SKM-1 treated with dmso at 0.1 percent for 144 hours (cell line): ENCODE results near the gene PPWD1.
"Not testable (repeated sequence)": the region's sequence is repeated elsewhere in the genome, so short reads cannot be mapped to it uniquely, and the experiment has no call there.

Experiments
- DNase-seq: peaks from one replicate; lab custom pipeline; 2025; ENCODE audit not compliant: unreplicated experiment; lab: John Stamatoyannopoulos, UW

Gene PPWD1

DNA sequence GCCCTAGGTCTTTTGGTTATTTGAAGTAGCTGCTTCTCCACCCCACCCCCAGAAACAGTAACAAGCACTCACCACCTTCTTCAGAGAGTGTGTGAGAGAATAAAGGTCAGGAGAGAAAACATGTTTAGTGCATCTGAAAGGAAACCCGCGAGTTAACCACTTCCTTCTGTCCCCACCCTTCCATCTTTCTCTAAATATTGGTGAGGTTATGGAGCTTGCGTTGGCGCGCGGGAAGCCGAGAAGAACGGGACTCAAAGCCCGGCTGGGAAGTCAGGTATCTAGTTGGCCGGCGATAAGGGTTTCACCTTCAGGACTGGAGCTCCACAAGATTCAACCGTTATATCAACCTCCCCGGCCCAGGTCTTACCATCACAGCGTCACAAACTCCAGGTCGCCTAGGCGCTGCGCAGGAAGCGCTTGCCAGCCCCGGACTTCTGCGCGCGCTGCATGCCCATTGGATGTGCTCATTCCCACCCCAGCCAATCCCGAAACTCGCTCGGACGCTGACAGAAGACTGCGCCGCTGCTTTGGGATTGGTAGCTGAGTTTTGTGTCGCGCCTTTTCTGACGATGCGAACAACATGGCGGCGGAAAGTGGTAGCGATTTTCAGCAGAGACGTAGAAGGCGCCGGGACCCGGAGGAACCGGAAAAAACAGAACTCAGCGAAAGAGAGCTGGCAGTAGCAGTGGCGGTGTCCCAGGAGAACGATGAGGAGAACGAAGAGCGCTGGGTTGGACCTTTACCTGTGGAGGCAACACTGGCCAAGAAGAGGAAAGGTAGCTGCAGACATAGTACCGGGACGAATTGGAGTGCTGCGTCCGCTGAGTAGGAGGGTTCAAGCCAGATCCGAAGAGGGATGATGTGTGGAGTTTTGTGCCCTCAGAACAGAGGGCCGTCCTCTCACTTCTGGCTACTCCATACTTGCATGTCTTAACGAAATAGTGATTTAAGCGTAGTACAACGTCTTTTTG lies at the start of gene PPWD1, which contains the start of gene CENPK:
Gene PPWD1, plus strand, starts transcription at position 566 of the 971 bp plus-strand sequence. Its CDS starts 15 bp downstream, at position 581.
Gene CENPK, minus strand, starts transcription at position 438 of the 971 bp plus-strand sequence. CDS start 8,261 bp downstream, outside the sequence.
- DNase-seq = peak; percentile 89

GRCh38 chr5:65525726-65526125 lies 37.4 kb upstream of the PPWD1 start:
- no peak for DNase-seq

DNA sequence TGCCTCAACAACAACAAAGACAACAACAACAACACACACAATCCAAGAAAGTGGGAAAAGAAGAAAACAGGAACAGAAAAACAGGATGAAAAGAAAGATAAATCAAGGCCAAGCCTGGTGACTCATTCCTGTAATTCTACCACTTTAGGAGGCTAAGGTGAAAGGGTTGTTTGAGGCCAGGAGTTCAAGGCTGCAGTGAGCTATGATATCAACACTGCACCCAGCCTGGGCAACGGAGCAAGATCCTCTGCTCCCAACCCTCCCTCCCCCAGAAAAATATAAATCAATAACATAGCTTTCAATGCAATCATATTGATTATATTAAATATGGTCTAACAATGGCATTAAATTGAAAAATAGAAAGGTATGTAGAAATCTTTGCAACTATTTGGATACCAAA lies 32.2 kb upstream of the PPWD1 start:
- DNase-seq = no peak

DNA sequence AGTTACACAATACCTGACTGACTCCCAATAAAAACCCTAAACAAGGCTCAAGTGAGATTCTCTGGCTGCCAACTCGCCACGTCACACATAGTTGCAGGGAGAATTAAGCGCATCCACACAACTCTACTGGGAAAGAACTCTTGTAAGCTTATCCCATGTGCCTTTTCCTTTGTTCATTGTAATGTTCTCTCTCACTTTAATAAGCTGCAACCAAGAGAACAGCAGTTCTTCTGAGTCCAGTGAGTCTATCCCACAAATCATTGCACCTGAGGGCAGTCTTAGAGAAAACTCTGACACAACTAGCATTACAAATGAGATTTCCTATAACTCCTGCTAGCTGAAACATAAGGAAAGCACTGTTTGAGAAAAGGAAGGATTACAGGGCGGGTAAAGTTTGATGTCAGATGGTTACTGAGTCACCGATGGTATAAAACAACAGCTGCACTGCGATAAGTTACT lies 27.5 kb upstream of the PPWD1 start:
- no peak for DNase-seq

GRCh38 chr5:65539827-65540226 lies 23.3 kb upstream of the PPWD1 start:
- DNase-seq = no peak

DNA sequence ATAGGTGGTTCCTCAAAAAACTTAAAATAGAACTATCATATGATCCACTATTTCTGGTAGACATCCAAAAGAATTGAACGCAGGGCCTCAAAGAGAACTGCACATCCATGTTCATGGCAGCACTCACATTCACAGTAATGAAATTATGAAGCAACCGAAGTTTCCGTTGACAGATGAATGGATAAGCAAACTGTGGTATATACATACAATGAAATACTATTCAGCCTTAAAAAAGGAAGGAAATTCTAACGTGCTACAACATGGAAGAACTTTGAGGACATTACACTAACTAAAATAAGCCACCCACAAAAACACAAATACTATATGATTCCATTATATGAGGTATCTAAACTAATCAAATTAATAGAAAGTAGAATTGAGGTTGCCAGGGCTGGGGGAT lies 18.6 kb upstream of the PPWD1 start:
- no peak for DNase-seq

DNA sequence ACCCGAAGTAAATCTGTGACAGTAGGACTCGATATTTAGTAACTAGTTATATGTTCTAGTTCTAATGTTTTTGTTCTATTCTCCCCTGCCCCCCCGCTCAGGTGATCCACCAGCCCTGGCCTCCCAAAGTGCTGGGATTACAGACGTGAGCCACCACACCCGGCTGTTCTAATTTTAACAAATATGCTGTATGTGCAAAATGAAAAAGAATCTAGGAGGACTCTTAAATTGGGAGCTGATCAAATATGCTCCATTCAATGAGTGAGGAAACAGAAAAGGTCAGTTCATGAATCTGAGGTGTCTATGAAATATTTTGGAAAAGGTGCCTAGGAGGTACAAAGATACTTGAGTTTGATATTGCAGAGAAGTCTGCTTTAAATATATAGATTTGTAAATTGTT lies 17.0 kb upstream of the PPWD1 start:
- DNase-seq = no peak

- DNase-seq = no peak
These were observed 14.8 kb upstream of the PPWD1 start for GRCh38 chr5:65548281-65548680.

DNA sequence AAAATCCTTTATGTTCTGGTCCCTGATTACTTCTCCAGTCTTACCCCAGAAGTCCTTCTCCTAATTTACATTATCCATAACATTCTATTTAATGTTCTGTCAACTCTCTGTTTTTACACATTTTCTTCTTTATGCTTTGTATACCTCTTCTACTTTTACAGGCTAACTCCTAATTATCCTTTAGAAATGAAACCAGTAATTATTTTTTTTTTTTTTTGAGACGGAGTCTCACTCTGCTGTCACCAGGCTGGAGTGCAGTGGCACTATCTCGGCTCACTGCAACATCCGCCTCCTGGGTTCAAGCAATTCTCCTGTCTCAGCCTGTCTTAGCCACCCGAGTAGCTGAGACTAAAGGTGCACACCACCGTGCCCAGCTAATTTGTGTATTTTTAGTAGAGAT lies 9.2 kb upstream of the PPWD1 start:
- DNase-seq = no peak

DNA sequence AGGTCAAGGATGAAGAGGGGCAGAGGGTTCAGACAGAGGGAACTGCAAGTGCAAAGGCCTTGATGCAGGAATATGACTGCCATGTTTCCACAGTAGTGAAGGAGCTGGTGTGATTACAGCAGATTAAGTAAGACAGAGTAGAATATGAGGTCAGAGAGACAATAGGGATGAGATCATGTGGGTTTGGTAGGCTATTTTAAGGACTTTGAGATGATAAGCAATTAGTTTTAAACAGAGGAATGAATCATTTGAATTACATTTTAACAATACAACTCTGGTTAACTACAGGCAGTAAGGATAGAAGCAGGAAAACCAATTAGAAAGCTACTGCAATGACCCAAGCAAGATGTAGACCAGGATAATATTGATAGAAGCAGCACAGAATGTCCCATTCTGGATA lies 7.8 kb upstream of the PPWD1 start:
- no peak for DNase-seq

DNA sequence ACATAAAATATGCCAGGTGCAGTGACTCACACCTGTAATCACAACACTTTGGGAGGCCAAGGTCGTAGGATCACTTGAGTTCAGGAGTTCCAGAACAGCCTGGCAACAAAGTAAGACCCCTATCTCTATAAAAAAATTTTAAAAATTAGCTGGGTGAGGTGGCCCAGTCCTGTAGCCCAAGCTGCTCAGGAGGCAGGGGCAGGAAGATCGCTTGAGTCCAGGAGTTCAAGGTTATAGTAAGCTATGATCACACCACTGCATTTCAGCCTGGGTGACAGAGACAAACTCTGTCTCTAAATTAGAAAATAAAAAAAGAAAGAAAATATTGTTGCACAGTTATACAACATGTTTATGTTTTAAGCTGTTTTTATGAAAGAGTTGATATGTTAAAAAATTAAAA lies 6.9 kb upstream of the PPWD1 start:
- no peak for DNase-seq

DNA sequence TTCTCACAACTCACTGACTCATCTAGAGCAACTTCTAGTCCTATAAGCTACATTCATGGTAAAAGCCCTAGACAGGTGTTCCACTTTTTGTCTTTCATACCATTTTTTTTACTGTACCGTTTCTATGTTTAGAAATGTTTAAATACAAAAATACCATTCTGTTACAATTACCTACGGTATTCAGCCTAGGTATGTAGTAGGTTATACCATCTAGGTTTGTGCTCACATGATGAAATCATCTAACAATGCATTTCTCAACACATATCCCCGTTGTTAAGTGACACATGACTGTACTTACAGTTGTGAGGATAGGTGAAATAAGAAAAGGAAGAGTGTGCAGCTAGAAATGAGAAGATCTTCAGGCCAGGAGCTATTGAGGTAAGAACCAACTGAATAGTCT lies 6.4 kb upstream of the PPWD1 start:
- no peak for DNase-seq

DNA sequence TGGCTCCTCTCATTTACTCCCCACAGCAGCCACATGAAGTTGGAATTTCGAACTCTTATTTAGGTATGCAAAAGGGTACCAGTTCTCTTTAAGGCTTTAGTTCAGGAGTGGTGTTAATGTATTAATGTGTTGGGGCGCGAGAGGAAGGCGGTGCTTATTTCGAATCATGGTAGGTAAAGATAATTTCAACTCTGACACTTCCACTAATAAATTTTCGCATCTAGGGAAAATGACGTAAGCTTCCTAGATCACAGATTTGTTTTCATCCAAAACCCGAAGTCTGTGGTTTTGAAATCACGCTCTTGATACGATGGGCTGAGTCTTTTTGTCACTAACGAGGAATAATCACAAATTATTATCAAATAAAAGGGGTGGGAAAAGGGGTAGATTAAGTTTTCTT lies 681 bp downstream of the PPWD1 start:
- DNase-seq = no peak

GRCh38 chr5:65566505-65566904 lies 3.4 kb downstream of the PPWD1 start:
- DNase-seq = no peak

DNA sequence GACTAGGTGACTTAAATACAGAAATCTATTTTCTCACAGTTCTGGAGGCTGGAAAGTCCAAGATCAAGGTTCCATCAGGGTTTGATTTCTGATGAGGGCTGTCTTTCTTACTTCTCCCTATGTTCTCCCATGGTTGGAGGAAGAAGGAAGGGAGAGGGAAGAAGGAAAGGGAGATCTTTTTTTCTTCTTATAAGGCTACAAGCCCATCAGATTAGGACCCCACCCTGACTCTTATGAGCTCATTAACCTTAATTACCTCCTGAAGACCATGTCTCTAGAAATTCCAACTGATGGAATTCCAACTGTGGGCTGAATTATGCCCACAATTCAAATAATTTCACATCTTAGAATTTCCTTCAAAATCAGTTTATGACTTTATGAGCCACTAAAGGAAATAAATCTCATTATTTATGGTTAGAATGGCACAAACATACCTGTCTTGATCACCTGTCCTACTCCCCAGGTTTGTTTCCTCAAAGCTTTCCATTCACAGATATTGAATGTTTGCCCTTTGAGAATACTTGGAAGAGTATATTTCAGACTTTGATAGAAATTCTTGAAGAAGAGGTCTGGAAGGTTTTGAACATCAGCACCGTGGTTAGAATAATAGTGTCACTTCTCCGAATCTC lies 7.6 kb downstream of the PPWD1 start:
- DNase-seq = no peak

DNA sequence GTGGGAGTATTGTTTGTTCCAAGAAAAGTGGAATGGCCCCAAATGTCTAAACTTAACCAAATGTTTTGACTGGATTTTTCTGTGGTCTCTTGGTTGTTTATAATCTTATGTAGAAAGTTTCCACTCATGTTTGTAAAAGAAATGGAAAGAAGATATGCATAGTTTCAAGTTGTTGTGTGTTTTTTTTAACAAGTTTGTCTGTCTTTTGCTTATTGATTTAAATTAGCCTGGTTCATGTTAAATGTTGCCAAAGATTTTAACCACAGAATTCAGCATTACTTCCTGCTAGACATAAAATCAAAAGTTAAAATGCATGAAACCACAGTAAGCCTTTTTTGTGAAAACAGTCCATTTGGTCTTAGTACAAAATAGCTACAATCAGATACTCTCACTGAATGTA lies 14.0 kb downstream of the PPWD1 start:
- no peak for DNase-seq

DNA sequence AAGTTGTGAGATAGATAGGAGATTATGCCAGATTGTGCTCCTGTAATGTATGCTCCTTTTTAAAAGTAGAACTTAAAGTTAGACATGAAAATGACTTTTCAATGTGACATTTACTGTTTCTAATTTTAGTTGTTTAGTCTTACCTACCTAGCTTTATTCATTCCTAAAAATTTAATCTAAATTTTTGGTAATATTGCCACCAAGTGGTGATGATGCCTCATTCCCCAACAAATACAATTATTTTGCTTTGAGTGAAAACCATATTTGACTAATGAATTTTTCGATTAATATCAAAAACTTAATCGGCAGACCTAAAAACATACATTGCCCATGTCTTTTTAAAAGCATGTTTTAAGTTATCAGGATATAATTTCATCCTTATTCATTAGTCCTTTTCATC lies 25.6 kb downstream of the PPWD1 start:
- DNase-seq = no peak

GRCh38 chr5:65601761-65602160 lies 38.7 kb downstream of the PPWD1 start:
- DNase-seq = not testable (repeated sequence)

GRCh38 chr5:65611524-65611923 lies 48.4 kb downstream of the PPWD1 start:
- DNase-seq = no peak

DNA sequence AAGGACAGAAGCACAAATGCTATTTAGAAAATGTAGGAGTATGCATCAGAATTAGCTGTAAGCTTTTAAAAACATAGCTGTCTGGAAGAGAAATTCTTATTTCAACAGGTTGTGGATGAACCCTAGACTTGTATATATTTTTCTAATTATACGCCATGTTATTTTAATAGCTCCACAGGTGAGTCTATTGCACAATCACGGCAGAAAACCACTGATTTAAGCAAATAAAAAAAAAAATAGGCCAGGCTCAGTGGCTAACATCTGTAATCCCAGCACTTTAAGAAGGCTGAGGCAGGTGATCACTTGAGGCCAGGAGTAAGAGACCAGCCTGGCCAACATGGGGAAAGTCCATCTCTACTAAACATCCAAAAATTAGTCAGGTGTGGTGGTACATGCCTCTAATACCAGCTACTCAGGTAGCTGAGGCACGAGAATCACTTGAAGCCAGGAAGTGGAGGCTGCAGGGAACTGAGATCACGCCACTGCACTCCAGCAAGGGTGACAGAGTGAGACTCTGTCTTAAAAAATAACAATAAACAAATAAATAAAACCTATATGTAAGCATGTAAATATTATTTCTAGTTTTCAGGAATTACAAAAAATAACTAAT lies 49.3 kb downstream of the PPWD1 start:
- no peak for DNase-seq

DNA sequence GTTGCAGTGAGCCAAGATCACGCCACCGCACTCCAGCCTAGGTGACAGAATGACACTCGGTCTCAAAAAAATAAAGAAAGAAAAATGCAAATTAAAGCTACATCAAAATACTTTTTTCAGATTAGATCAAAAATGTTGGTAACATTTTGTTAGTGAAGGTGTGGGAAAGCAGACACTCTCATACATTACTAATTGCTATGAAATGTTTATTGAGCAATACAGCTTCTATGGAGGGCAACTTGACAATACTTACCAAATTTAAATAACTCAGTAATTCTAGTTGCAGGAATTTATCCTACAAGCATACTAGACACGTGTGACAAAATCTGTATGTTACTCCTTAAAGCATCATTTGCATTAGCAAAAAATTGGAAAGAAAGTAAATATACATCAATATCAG lies 56.9 kb downstream of the PPWD1 start:
- no peak for DNase-seq

- not testable (repeated sequence) for DNase-seq
These were observed 58.9 kb downstream of the PPWD1 start for GRCh38 chr5:65621961-65622360.
